ENCODE data around the gene MAP4.

The MAP4 gene

GRCh38 chr3:48042071-48042760 is 26.0 kb upstream of the MAP4 start:
- Histone ChIP-seq H3K4me3 (ENCODE audit: low read depth, low read length) (no peak overlapping the region), H3K27me3 (ENCODE audit: insufficient read depth, low read length) (no peaks in the 10 kb centered on the region), H3K27ac (ENCODE audit: low read depth, low read length) (no peak overlapping the region), H2BK12ac (ENCODE audit: low read length) (no peak overlapping the region), H4K8ac (ENCODE audit: low read depth, low read length) (no peak overlapping the region), H2BK120ac (ENCODE audit: insufficient read depth, low read length, poor library complexity) (no peak overlapping the region), H4K12ac (ENCODE audit: low read depth, low read length) (no peak overlapping the region), H4K91ac (ENCODE audit: low read depth, low read length) (no peak overlapping the region), H3K18ac (ENCODE audit: low read length) (no peak overlapping the region), H3K9ac (ENCODE audit: low read length) (no peak overlapping the region), H2BK5ac (ENCODE audit: low read depth, low read length, poor library complexity) (no peak overlapping the region), H3K9me3 (ENCODE audit: insufficient read depth, low read depth, low read length) (no peaks in the 10 kb centered on the region), H3K4ac (ENCODE audit: low read depth, low read length) (no peak overlapping the region), H2AK5ac (ENCODE audit: low read length) (no peak overlapping the region), H3K4me1 (ENCODE audit: control insufficient read depth in 1 of 2, insufficient read depth in 2 of 2, low read length in 2 of 2) (peaks cover 8 to 14% of the 10 kb centered on the region in 2 experiments), H3K36me3 (ENCODE audit: control insufficient read depth in 1 of 2, insufficient read depth in 2 of 2, low read length in 2 of 2) (peaks cover 0 to 1% of the 10 kb centered on the region in 2 experiments), H3K14ac (ENCODE audit: low read length) (no peak overlapping the region), H3K4me2 (ENCODE audit: low read length) (no peak overlapping the region), H3K79me2 (ENCODE audit: control insufficient read depth, insufficient read depth, low read length, poor library complexity) (peaks cover 3% of the 10 kb centered on the region), H3K79me1 (ENCODE audit: low read length) (peaks cover 9% of the 10 kb centered on the region), H3K23ac (ENCODE audit: low read length) (no peak overlapping the region), H2AFZ (ENCODE audit: insufficient read depth, low read length, poor library complexity) (no peak overlapping the region)
- WGBS (ENCODE audit: extremely low coverage, insufficient coverage, insufficient read length): no CpG with 5 or more reads among the region's 3 CpGs
- DNase-seq: peak; percentile 36 to 69

GRCh38 chr3:48039487-48040190 is 23.4 kb upstream of the MAP4 start:
- H2BK120ac ChIP-seq (ENCODE audit: insufficient read depth, low read length, poor library complexity): no peak overlapping the region
- no peak overlapping the region for H3K9ac ChIP-seq (ENCODE audit: low read length)
- no peak overlapping the region for H2AK5ac ChIP-seq (ENCODE audit: low read length)
- H3K9me3 ChIP-seq (ENCODE audit: insufficient read depth, low read depth, low read length): no peaks in the 10 kb centered on the region
- DNase-seq: peak; percentile 57 to 93
- no peak overlapping the region for H2BK12ac ChIP-seq (ENCODE audit: low read length)
- peak overlapping the region; percentile 5 for H4K91ac ChIP-seq (ENCODE audit: low read depth, low read length)
- no peak overlapping the region for H3K14ac ChIP-seq (ENCODE audit: low read length)
- H3K27ac ChIP-seq (ENCODE audit: low read depth, low read length): peak overlapping the region; percentile 82
- peaks cover 0 to 2% of the 10 kb centered on the region in 2 experiments for H3K36me3 ChIP-seq (ENCODE audit: control insufficient read depth in 1 of 2, insufficient read depth in 2 of 2, low read length in 2 of 2)
- no peak overlapping the region for H4K12ac ChIP-seq (ENCODE audit: low read depth, low read length)
- H3K18ac ChIP-seq (ENCODE audit: low read length): no peak overlapping the region
- H3K27me3 ChIP-seq (ENCODE audit: insufficient read depth, low read length): no peaks in the 10 kb centered on the region
- H2AFZ ChIP-seq (ENCODE audit: insufficient read depth, low read length, poor library complexity): no peak overlapping the region
- H3K4me2 ChIP-seq (ENCODE audit: low read length): peak overlapping the region; percentile 28
- peaks cover 9% of the 10 kb centered on the region for H3K79me1 ChIP-seq (ENCODE audit: low read length)
- H2BK5ac ChIP-seq (ENCODE audit: low read depth, low read length, poor library complexity): peak overlapping the region; percentile 50
- no peak overlapping the region for H3K23ac ChIP-seq (ENCODE audit: low read length)
- H3K4me1 ChIP-seq (ENCODE audit: control insufficient read depth in 1 of 2, insufficient read depth in 2 of 2, low read length in 2 of 2): peaks cover 8 to 14% of the 10 kb centered on the region in 2 experiments
- H4K8ac ChIP-seq (ENCODE audit: low read depth, low read length): no peak overlapping the region
- H3K79me2 ChIP-seq (ENCODE audit: control insufficient read depth, insufficient read depth, low read length, poor library complexity): peaks cover 7% of the 10 kb centered on the region
- H3K4ac ChIP-seq (ENCODE audit: low read depth, low read length): no peak overlapping the region
- no CpG with 5 or more reads among the region's 1 CpG for WGBS (ENCODE audit: extremely low coverage, insufficient coverage, insufficient read length)
- H3K4me3 ChIP-seq (ENCODE audit: low read depth, low read length): no peak overlapping the region

GRCh38 chr3:48038971-48039481 is 22.8 kb upstream of the MAP4 start:
- peaks cover 9% of the 10 kb centered on the region for H3K79me1 ChIP-seq (ENCODE audit: low read length)
- H3K9ac ChIP-seq (ENCODE audit: low read length): no peak overlapping the region
- H3K23ac ChIP-seq (ENCODE audit: low read length): no peak overlapping the region
- H4K12ac ChIP-seq (ENCODE audit: low read depth, low read length): no peak overlapping the region
- H3K79me2 ChIP-seq (ENCODE audit: control insufficient read depth, insufficient read depth, low read length, poor library complexity): peaks cover 7% of the 10 kb centered on the region
- no peaks in the 10 kb centered on the region for H3K9me3 ChIP-seq (ENCODE audit: insufficient read depth, low read depth, low read length)
- peaks cover 8 to 16% of the 10 kb centered on the region in 2 experiments for H3K4me1 ChIP-seq (ENCODE audit: control insufficient read depth in 1 of 2, insufficient read depth in 2 of 2, low read length in 2 of 2)
- H4K8ac ChIP-seq (ENCODE audit: low read depth, low read length): no peak overlapping the region
- H2AFZ ChIP-seq (ENCODE audit: insufficient read depth, low read length, poor library complexity): no peak overlapping the region
- no peak overlapping the region for H3K4me3 ChIP-seq (ENCODE audit: low read depth, low read length)
- no peak overlapping the region for H2BK12ac ChIP-seq (ENCODE audit: low read length)
- no peaks in the 10 kb centered on the region for H3K27me3 ChIP-seq (ENCODE audit: insufficient read depth, low read length)
- no peak overlapping the region for H2AK5ac ChIP-seq (ENCODE audit: low read length)
- H2BK5ac ChIP-seq (ENCODE audit: low read depth, low read length, poor library complexity): peak overlapping the region; percentile 50
- peak overlapping the region; percentile 63 for H2BK120ac ChIP-seq (ENCODE audit: insufficient read depth, low read length, poor library complexity)
- peak; percentile 11 to 82 for DNase-seq
- H3K14ac ChIP-seq (ENCODE audit: low read length): peak overlapping the region; percentile 35
- H4K91ac ChIP-seq (ENCODE audit: low read depth, low read length): peak overlapping the region; percentile 38
- H3K4ac ChIP-seq (ENCODE audit: low read depth, low read length): no peak overlapping the region
- peaks cover 0 to 2% of the 10 kb centered on the region in 2 experiments for H3K36me3 ChIP-seq (ENCODE audit: control insufficient read depth in 1 of 2, insufficient read depth in 2 of 2, low read length in 2 of 2)
- H3K18ac ChIP-seq (ENCODE audit: low read length): peak overlapping the region; percentile 17
- H3K4me2 ChIP-seq (ENCODE audit: low read length): peak overlapping the region; percentile 32
- no CpG with 5 or more reads among the region's 6 CpGs for WGBS (ENCODE audit: extremely low coverage, insufficient coverage, insufficient read length)
- peak overlapping the region; percentile 82 for H3K27ac ChIP-seq (ENCODE audit: low read depth, low read length)

GRCh38 chr3:48034000-48034516 is 17.8 kb upstream of the MAP4 start:
- Histone ChIP-seq H3K4me2 (ENCODE audit: low read length) (no peak overlapping the region), H4K8ac (ENCODE audit: low read depth, low read length) (no peak overlapping the region), H2AFZ (ENCODE audit: insufficient read depth, low read length, poor library complexity) (no peak overlapping the region), H4K91ac (ENCODE audit: low read depth, low read length) (no peak overlapping the region), H2BK12ac (ENCODE audit: low read length) (no peak overlapping the region), H2AK5ac (ENCODE audit: low read length) (no peak overlapping the region), H3K18ac (ENCODE audit: low read length) (no peak overlapping the region), H3K23ac (ENCODE audit: low read length) (no peak overlapping the region), H3K79me1 (ENCODE audit: low read length) (peaks cover 3% of the 10 kb centered on the region), H3K4me3 (ENCODE audit: low read depth, low read length) (no peak overlapping the region), H3K4ac (ENCODE audit: low read depth, low read length) (no peak overlapping the region), H3K14ac (ENCODE audit: low read length) (no peak overlapping the region), H2BK120ac (ENCODE audit: insufficient read depth, low read length, poor library complexity) (no peak overlapping the region), H3K9ac (ENCODE audit: low read length) (no peak overlapping the region), H2BK5ac (ENCODE audit: low read depth, low read length, poor library complexity) (no peak overlapping the region), H3K4me1 (ENCODE audit: control insufficient read depth in 1 of 2, insufficient read depth in 2 of 2, low read length in 2 of 2) (peaks cover 6 to 8% of the 10 kb centered on the region in 2 experiments), H3K9me3 (ENCODE audit: insufficient read depth, low read depth, low read length) (no peaks in the 10 kb centered on the region), H3K79me2 (ENCODE audit: control insufficient read depth, insufficient read depth, low read length, poor library complexity) (peaks cover 4% of the 10 kb centered on the region), H3K27me3 (ENCODE audit: insufficient read depth, low read length) (no peaks in the 10 kb centered on the region), H4K12ac (ENCODE audit: low read depth, low read length) (no peak overlapping the region), H3K27ac (ENCODE audit: low read depth, low read length) (peak overlapping the region; percentile 57), H3K36me3 (ENCODE audit: control insufficient read depth in 1 of 2, insufficient read depth in 2 of 2, low read length in 2 of 2) (peaks cover 0 to 2% of the 10 kb centered on the region in 2 experiments)
- WGBS (ENCODE audit: extremely low coverage, insufficient coverage, insufficient read length): no CpG with 5 or more reads among the region's 2 CpGs
- no peak for DNase-seq

Data from trophoblast cell (in vitro differentiated cells and primary cell).